PC-3 (cell line): Measurements from ENCODE around the gene ADAM11.

Source experiments
- EZH2 ChIP-seq: fragments of 300-600 bp; sonication (generic); IDR thresholded peaks from one replicate; pipeline ENCODE4 v1.6.1; 2017; ENCODE audit warnings: antibody characterized with exemption, mild to moderate bottlenecking, low read length; ENCODE audit not compliant: unreplicated experiment
- TF ChIP-seq, protein P1 (sequence below): fragments of 300-600 bp; sonication (generic); conservative IDR thresholded peaks from 2 replicates; pipeline ENCODE4 v1.5.1; 2017; ENCODE audit warnings: antibody characterized with exemption, low read depth, mild to moderate bottlenecking, low read length

DNA sequence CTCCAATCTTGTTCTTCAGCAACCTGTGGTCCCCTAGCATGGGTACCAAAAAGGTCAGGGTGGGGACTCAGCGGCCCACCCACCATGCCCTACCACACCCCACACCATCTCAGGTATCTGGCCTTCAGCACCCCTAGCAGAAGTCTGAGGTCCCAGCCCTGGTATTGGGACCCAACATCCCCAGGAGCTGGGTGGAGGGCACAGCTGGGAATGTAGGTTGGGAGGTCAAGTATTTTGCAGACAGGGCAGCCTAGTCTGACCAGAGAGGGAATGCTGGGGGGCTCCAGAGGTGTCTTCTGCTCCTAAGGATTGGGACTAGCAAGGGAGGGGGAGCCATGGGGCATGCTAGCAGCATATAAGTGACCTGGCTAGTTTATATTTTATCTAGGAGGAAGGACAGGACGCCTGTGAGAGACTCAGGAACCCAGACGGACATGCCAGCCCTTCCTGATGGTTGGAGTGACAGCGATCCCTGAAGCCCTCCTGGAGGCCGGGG is 822 bp upstream of the ADAM11 start:
- TF ChIP-seq, protein P1, sequence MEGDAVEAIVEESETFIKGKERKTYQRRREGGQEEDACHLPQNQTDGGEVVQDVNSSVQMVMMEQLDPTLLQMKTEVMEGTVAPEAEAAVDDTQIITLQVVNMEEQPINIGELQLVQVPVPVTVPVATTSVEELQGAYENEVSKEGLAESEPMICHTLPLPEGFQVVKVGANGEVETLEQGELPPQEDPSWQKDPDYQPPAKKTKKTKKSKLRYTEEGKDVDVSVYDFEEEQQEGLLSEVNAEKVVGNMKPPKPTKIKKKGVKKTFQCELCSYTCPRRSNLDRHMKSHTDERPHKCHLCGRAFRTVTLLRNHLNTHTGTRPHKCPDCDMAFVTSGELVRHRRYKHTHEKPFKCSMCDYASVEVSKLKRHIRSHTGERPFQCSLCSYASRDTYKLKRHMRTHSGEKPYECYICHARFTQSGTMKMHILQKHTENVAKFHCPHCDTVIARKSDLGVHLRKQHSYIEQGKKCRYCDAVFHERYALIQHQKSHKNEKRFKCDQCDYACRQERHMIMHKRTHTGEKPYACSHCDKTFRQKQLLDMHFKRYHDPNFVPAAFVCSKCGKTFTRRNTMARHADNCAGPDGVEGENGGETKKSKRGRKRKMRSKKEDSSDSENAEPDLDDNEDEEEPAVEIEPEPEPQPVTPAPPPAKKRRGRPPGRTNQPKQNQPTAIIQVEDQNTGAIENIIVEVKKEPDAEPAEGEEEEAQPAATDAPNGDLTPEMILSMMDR = no peak
- TF ChIP-seq EZH2 = no peak
